ENCODE measurements around the gene AARS2. TPM values are rescaled to one million over a fixed set of nuclear protein-coding genes. Genes with fewer than 3 reads are reported as not detected.

The AARS2 gene
- total and polyA plus RNA-seq, 4 donors, result 1.9 to 9.6 (median 6.9) TPM

GRCh38 chr6:44262467-44263353 is 50.4 kb downstream of the AARS2 start:
- no peak for TF ChIP-seq HNF4G (IDR thresholded peaks at IDR 0.05)
- TF ChIP-seq FOXA1 (IDR thresholded peaks at IDR 0.05), result no peak
- TF ChIP-seq, protein P1, sequence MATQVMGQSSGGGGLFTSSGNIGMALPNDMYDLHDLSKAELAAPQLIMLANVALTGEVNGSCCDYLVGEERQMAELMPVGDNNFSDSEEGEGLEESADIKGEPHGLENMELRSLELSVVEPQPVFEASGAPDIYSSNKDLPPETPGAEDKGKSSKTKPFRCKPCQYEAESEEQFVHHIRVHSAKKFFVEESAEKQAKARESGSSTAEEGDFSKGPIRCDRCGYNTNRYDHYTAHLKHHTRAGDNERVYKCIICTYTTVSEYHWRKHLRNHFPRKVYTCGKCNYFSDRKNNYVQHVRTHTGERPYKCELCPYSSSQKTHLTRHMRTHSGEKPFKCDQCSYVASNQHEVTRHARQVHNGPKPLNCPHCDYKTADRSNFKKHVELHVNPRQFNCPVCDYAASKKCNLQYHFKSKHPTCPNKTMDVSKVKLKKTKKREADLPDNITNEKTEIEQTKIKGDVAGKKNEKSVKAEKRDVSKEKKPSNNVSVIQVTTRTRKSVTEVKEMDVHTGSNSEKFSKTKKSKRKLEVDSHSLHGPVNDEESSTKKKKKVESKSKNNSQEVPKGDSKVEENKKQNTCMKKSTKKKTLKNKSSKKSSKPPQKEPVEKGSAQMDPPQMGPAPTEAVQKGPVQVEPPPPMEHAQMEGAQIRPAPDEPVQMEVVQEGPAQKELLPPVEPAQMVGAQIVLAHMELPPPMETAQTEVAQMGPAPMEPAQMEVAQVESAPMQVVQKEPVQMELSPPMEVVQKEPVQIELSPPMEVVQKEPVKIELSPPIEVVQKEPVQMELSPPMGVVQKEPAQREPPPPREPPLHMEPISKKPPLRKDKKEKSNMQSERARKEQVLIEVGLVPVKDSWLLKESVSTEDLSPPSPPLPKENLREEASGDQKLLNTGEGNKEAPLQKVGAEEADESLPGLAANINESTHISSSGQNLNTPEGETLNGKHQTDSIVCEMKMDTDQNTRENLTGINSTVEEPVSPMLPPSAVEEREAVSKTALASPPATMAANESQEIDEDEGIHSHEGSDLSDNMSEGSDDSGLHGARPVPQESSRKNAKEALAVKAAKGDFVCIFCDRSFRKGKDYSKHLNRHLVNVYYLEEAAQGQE (IDR thresholded peaks at IDR 0.05), result no peak
- TF ChIP-seq GABPA (IDR thresholded peaks at IDR 0.05 in 1 of 2, conservative IDR thresholded peaks at IDR 0.05 in 1 of 2), result no peak
- no peak for TF ChIP-seq TAF1 (conservative IDR thresholded peaks at IDR 0.05)
- no peak for TF ChIP-seq SP1 (IDR thresholded peaks at IDR 0.05)
- TF ChIP-seq CTCF (IDR thresholded peaks at IDR 0.05; ENCODE audit: low read depth, low read length, missing input control), result no peak
- TF ChIP-seq, protein P2, sequence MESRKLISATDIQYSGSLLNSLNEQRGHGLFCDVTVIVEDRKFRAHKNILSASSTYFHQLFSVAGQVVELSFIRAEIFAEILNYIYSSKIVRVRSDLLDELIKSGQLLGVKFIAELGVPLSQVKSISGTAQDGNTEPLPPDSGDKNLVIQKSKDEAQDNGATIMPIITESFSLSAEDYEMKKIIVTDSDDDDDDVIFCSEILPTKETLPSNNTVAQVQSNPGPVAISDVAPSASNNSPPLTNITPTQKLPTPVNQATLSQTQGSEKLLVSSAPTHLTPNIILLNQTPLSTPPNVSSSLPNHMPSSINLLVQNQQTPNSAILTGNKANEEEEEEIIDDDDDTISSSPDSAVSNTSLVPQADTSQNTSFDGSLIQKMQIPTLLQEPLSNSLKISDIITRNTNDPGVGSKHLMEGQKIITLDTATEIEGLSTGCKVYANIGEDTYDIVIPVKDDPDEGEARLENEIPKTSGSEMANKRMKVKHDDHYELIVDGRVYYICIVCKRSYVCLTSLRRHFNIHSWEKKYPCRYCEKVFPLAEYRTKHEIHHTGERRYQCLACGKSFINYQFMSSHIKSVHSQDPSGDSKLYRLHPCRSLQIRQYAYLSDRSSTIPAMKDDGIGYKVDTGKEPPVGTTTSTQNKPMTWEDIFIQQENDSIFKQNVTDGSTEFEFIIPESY (IDR thresholded peaks at IDR 0.05), result no peak
- TF ChIP-seq HNF4A (conservative IDR thresholded peaks at IDR 0.05), result no peak
- TF ChIP-seq JUND (IDR thresholded peaks at IDR 0.05), result no peak
- TF ChIP-seq RXRA (IDR thresholded peaks at IDR 0.05), result no peak
- TF ChIP-seq, protein P3, sequence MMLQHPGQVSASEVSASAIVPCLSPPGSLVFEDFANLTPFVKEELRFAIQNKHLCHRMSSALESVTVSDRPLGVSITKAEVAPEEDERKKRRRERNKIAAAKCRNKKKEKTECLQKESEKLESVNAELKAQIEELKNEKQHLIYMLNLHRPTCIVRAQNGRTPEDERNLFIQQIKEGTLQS (IDR thresholded peaks at IDR 0.05), result no peak
- no peak for TF ChIP-seq RAD21 (IDR thresholded peaks at IDR 0.05)
- no peak for TF ChIP-seq FOXA2 (IDR thresholded peaks at IDR 0.05)
- no peak for TF ChIP-seq EGR1 (IDR thresholded peaks at IDR 0.05; ENCODE audit: low read depth in 2 of 2)
- TF ChIP-seq, protein P4, sequence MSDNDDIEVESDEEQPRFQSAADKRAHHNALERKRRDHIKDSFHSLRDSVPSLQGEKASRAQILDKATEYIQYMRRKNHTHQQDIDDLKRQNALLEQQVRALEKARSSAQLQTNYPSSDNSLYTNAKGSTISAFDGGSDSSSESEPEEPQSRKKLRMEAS (IDR thresholded peaks at IDR 0.05), result no peak
- no peak for TF ChIP-seq NR2F2 (IDR thresholded peaks at IDR 0.05)
- TF ChIP-seq YY1 (IDR thresholded peaks at IDR 0.05), result no peak
- Histone ChIP-seq H3K4me1 (ENCODE audit: control insufficient read depth in 4 of 4, insufficient read depth in 4 of 4, low read length in 3 of 4) (peaks cover 15 to 36% (median 29%) of the 10 kb centered on the region in 4 donors), H3K4me3 (ENCODE audit: low read depth in 1 of 3, low read length in 3 of 3) (peak overlapping the region in 1 of 3 donors; percentile 32), H3K27ac (ENCODE audit: low read depth in 1 of 2, low read length in 2 of 2) (peak overlapping the region; percentile 26 to 36), H3K36me3 (ENCODE audit: control insufficient read depth in 4 of 4, insufficient read depth in 3 of 4, low read depth in 1 of 4, low read length in 3 of 4) (peaks cover 0 to 10% (median 8%) of the 10 kb centered on the region in 4 donors), H3K9me3 (ENCODE audit: control insufficient read depth in 4 of 4, low read length in 3 of 4) (no peaks in the 10 kb centered on the region), H3K9ac (ENCODE audit: low read depth in 1 of 2, low read length in 2 of 2) (peak overlapping the region in 1 of 2 donors; percentile 89), H3K27me3 (ENCODE audit: control insufficient read depth in 4 of 4, insufficient read depth in 4 of 4, low read length in 3 of 4) (no peaks in the 10 kb centered on the region)
- no peak for DNase-seq (ENCODE audit: low spot score)
- WGBS, result 71% methylated on average over 7 of the region's 7 CpGs
